GM23248 (cell line): ENCODE data around the gene PIEZO1.

ENCODE experiments used
- EZH2 ChIP-seq: fragments of 200-600 bp; sonication (generic); IDR thresholded peaks from 2 replicates; pipeline ENCODE4 v1.6.1; 2018; ENCODE audit warnings: antibody characterized with exemption, mild to moderate bottlenecking; ENCODE audit not compliant: insufficient read depth, poor library complexity, severe bottlenecking
- EZH2phosphoT487 ChIP-seq: fragments of 200-600 bp; sonication (generic); IDR thresholded peaks from 2 replicates; pipeline ENCODE4 v1.6.1; 2018; ENCODE audit warnings: antibody characterized with exemption, moderate library complexity, mild to moderate bottlenecking, low read depth; ENCODE audit not compliant: insufficient read depth

- TF ChIP-seq EZH2: no peak
- no peak for TF ChIP-seq EZH2phosphoT487
Measured at GRCh38 chr16:88774544-88775393, 10.3 kb downstream of the PIEZO1 start.
